ENCODE data around the gene ENTPD8. TPM values are rescaled to one million over a fixed set of nuclear protein-coding genes. Genes with fewer than 3 reads are reported as not detected.

Gene ENTPD8
- total and polyA plus RNA-seq, 2 donors (not counting 1 experiment from before 2014, with no cell fraction given), result not detected

DNA sequence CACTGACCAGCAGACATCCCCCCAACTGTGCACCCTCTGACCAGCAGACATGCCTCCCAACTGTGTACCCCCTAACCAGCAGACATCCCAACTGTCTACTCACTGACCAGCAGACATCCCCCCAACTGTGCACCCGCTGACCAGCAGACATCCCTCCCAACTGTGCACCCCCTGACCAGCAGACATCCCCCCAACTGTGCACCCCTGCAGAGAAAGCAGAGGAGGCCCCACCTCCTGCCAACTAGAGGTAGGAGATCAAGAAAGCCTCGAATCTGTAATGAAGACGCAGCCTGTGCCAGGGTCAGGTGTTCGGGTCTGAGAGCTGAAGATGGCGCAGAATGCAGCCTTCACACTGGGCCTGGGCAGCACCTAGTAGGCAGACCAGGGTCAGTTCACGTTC, 47.7 kb upstream of the ENTPD8 start:
- Mint-ChIP-seq H3K4me1 (no peaks in the 10 kb centered on the region), H3K27ac (no peak overlapping the region)
- H2AFZ ChIP-seq (ENCODE audit: insufficient read depth, low read depth, low read length, poor library complexity, severe bottlenecking), result no peak overlapping the region

DNA sequence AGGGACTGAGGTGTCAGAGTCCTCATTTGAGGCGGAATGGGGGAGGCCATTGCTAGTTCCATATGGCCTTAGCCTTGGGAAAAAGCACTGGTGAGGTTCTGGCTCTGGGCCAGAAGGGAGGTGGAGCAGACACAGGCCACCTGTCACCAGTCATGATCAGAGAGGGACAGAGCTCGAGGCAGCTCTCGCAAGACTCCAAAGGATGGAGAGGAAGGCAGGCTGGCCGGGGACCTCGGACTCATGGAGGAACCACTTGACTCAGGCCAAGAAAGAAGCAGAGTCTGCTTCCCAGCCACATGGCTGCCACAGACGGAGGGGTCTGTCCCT, 47.1 kb upstream of the ENTPD8 start:
- DNase-seq, result no peak
- no peak overlapping the region for H3K4me3 Mint-ChIP-seq
- no peaks in the 10 kb centered on the region for H3K9me3 Mint-ChIP-seq (ENCODE audit: insufficient read depth)
- no peak for ATAC-seq (ENCODE audit: low read depth)
- Histone ChIP-seq H4K20me1 (ENCODE audit: control insufficient read depth, insufficient read depth, low read length, poor library complexity, severe bottlenecking) (no peaks in the 10 kb centered on the region), H3K9ac (ENCODE audit: low read length) (no peak overlapping the region), H3K79me2 (ENCODE audit: control insufficient read depth, insufficient read depth, low read length) (no peaks in the 10 kb centered on the region), H2AFZ (ENCODE audit: insufficient read depth, low read depth, low read length, poor library complexity, severe bottlenecking) (no peak overlapping the region), H3K4me1 (ENCODE audit: control insufficient read depth in 2 of 2, insufficient read depth in 2 of 2, low read length in 2 of 2) (no peaks in the 10 kb centered on the region), H3K9me3 (ENCODE audit: control extremely low read depth in 1 of 3, control insufficient read depth in 2 of 3, insufficient read depth in 1 of 3, low read length in 2 of 3) (peaks cover 0 to 5% (median 0%) of the 10 kb centered on the region in 3 donors), H3K36me3 (replicated peaks in 1 of 2; ENCODE audit: control extremely low read depth in 1 of 2, control insufficient read depth in 1 of 2, extremely low read depth in 1 of 2, insufficient read depth in 2 of 2, low read length in 1 of 2) (peaks cover 0 to 11% of the 10 kb centered on the region in 2 experiments), H3K27me3 (replicated peaks in 1 of 4; ENCODE audit: control extremely low read depth in 1 of 4, control insufficient read depth in 3 of 4, insufficient read depth in 4 of 4, low read length in 3 of 4) (no peaks in the 10 kb centered on the region), H3K4me2 (replicated peaks; ENCODE audit: low read depth, low read length, poor library complexity, severe bottlenecking) (no peak overlapping the region), H3K27ac (ENCODE audit: low read length in 2 of 2) (no peak overlapping the region), H3K4me3 (ENCODE audit: control extremely low read depth in 1 of 5, extremely low read depth in 1 of 5, insufficient read depth in 1 of 5, low read depth in 2 of 5, low read length in 4 of 5) (no peak overlapping the region)
- 93% methylated on average over 5 of the region's 6 CpGs for WGBS (ENCODE audit: insufficient coverage)
- POLR2A ChIA-PET, result no interaction called here
- intact Hi-C loops (cut with micrococcal nuclease), result no loop called here
- CTCF ChIA-PET, result no interaction called here
- H3K27ac Mint-ChIP-seq, result no peak overlapping the region
- H3K4me1 Mint-ChIP-seq, result no peaks in the 10 kb centered on the region
- TF ChIP-seq, protein P1, sequence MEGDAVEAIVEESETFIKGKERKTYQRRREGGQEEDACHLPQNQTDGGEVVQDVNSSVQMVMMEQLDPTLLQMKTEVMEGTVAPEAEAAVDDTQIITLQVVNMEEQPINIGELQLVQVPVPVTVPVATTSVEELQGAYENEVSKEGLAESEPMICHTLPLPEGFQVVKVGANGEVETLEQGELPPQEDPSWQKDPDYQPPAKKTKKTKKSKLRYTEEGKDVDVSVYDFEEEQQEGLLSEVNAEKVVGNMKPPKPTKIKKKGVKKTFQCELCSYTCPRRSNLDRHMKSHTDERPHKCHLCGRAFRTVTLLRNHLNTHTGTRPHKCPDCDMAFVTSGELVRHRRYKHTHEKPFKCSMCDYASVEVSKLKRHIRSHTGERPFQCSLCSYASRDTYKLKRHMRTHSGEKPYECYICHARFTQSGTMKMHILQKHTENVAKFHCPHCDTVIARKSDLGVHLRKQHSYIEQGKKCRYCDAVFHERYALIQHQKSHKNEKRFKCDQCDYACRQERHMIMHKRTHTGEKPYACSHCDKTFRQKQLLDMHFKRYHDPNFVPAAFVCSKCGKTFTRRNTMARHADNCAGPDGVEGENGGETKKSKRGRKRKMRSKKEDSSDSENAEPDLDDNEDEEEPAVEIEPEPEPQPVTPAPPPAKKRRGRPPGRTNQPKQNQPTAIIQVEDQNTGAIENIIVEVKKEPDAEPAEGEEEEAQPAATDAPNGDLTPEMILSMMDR (IDR thresholded peaks at IDR 0.05), result no peak
- no peak for TF ChIP-seq EZH2 (IDR thresholded peaks at IDR 0.05; ENCODE audit: borderline replicate concordance, insufficient read depth, low read depth, low read length, poor library complexity, severe bottlenecking)
- no peaks in the 10 kb centered on the region for H3K27me3 Mint-ChIP-seq

More for the DNA sequence above, 47.7 kb upstream of the ENTPD8 start:
- no peak overlapping the region for H3K4me3 Mint-ChIP-seq
- peaks cover 0 to 11% of the 10 kb centered on the region in 2 experiments for H3K36me3 ChIP-seq (replicated peaks in 1 of 2; ENCODE audit: control extremely low read depth in 1 of 2, control insufficient read depth in 1 of 2, extremely low read depth in 1 of 2, insufficient read depth in 2 of 2, low read length in 1 of 2)
- H3K79me2 ChIP-seq (ENCODE audit: control insufficient read depth, insufficient read depth, low read length), result no peaks in the 10 kb centered on the region
- H3K27me3 ChIP-seq (replicated peaks in 1 of 4; ENCODE audit: control extremely low read depth in 1 of 4, control insufficient read depth in 3 of 4, insufficient read depth in 4 of 4, low read length in 3 of 4), result no peaks in the 10 kb centered on the region
- H3K4me3 ChIP-seq (ENCODE audit: control extremely low read depth in 1 of 5, extremely low read depth in 1 of 5, insufficient read depth in 1 of 5, low read depth in 2 of 5, low read length in 4 of 5), result no peak overlapping the region
- TF ChIP-seq, protein P1 (IDR thresholded peaks at IDR 0.05), result no peak
- TF ChIP-seq EZH2 (IDR thresholded peaks at IDR 0.05; ENCODE audit: borderline replicate concordance, insufficient read depth, low read depth, low read length, poor library complexity, severe bottlenecking), result no peak
- no peaks in the 10 kb centered on the region for H3K9me3 Mint-ChIP-seq (ENCODE audit: insufficient read depth)
- intact Hi-C loops (cut with micrococcal nuclease), result no loop called here
- peaks cover 0 to 10% (median 0%) of the 10 kb centered on the region in 3 donors for H3K9me3 ChIP-seq (ENCODE audit: control extremely low read depth in 1 of 3, control insufficient read depth in 2 of 3, insufficient read depth in 1 of 3, low read length in 2 of 3)
- ChIA-PET POLR2A (no interaction called here), CTCF (no interaction called here)
- no peaks in the 10 kb centered on the region for H3K27me3 Mint-ChIP-seq
- no peak overlapping the region for H3K27ac ChIP-seq (ENCODE audit: low read length in 2 of 2)
- H3K9ac ChIP-seq (ENCODE audit: low read length), result no peak overlapping the region
- H4K20me1 ChIP-seq (ENCODE audit: control insufficient read depth, insufficient read depth, low read length, poor library complexity, severe bottlenecking), result no peaks in the 10 kb centered on the region
- no peaks in the 10 kb centered on the region for H3K4me1 ChIP-seq (ENCODE audit: control insufficient read depth in 2 of 2, insufficient read depth in 2 of 2, low read length in 2 of 2)
- WGBS (ENCODE audit: insufficient coverage), result 88% methylated on average over 5 of the region's 6 CpGs
- no peak overlapping the region for H3K4me2 ChIP-seq (replicated peaks; ENCODE audit: low read depth, low read length, poor library complexity, severe bottlenecking)
- no peak for DNase-seq
- ATAC-seq (ENCODE audit: low read depth), result no peak

All from B cell (primary cell).